Measurements from ENCODE around the gene NR2C2.

Gene NR2C2

GRCh38 chr3:15091575-15091974 lies 144.2 kb downstream of the NR2C2 start:
- Mint-ChIP-seq H3K27me3 (ENCODE audit: low read depth, poor library complexity) (no peaks in the 10 kb centered on the region), H3K4me1 (no peaks in the 10 kb centered on the region), H3K36me3 (ENCODE audit: low read depth) (peaks cover 34% of the 10 kb centered on the region), H3K9me3 (no peaks in the 10 kb centered on the region), H3K4me3 (no peak overlapping the region), H3K27ac (no peak overlapping the region)
- no peak for DNase-seq
- TF ChIP-seq, protein P1, sequence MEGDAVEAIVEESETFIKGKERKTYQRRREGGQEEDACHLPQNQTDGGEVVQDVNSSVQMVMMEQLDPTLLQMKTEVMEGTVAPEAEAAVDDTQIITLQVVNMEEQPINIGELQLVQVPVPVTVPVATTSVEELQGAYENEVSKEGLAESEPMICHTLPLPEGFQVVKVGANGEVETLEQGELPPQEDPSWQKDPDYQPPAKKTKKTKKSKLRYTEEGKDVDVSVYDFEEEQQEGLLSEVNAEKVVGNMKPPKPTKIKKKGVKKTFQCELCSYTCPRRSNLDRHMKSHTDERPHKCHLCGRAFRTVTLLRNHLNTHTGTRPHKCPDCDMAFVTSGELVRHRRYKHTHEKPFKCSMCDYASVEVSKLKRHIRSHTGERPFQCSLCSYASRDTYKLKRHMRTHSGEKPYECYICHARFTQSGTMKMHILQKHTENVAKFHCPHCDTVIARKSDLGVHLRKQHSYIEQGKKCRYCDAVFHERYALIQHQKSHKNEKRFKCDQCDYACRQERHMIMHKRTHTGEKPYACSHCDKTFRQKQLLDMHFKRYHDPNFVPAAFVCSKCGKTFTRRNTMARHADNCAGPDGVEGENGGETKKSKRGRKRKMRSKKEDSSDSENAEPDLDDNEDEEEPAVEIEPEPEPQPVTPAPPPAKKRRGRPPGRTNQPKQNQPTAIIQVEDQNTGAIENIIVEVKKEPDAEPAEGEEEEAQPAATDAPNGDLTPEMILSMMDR (IDR thresholded peaks at IDR 0.05), result no peak

DNA sequence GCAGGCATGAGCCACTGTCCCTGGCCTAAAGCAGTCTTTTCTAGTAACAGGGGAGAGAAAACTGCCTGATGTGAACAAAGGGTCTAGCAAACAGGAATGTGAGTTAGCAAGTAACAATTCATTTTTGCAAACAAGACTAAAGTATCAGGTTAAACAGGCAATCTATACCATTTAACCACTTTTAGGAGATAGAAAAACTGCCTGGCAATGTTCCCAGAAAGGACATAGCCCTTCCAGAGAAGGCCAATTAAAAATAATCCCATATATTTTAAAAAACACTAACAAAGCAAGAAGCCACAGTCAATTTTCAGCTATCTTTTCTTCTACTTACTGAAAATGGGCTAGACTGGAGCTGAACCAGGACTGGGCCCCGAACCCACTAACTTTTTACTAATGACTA lies 145.3 kb downstream of the NR2C2 start:
- Mint-ChIP-seq H3K4me3 (no peak overlapping the region), H3K9me3 (no peaks in the 10 kb centered on the region), H3K27me3 (ENCODE audit: low read depth, poor library complexity) (no peaks in the 10 kb centered on the region), H3K4me1 (peaks cover 3% of the 10 kb centered on the region), H3K27ac (no peak overlapping the region), H3K36me3 (ENCODE audit: low read depth) (peaks cover 29% of the 10 kb centered on the region)
- DNase-seq, result no peak
- TF ChIP-seq, protein P1 (IDR thresholded peaks at IDR 0.05), result no peak

DNA sequence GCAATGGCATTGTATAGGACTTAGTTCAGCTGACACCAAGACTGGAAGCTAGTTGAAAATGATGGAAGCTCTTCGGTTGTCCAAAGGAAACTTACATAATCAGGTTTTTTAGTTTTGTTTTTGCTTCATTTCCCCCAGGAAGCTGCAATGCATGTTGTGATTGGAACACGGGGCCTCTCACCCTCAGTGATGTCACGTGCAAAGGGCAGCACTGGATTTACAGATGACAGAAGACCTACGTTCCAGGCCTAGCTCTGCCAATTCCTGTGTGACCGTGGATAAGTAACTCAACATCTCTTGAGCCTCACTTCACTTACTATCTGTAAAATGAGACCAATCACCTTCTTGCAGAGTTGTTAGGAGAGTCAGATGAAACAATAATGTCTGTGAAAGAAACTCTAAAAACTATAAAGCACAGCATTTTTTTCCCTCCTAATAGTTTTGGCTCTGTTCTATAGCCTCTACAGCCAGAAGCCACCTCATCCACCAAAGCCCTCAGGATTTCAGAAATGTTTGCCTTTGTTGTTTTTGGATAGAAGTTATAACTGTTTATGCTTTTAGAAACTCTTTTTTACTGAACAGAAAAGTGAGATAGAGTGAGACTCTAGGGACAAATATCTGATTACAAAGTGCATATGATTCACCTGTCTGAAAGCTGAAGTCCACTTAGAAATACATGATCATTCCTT lies 146.9 kb downstream of the NR2C2 start:
- TF ChIP-seq, protein P1 (IDR thresholded peaks at IDR 0.05), result no peak
- Mint-ChIP-seq H3K4me3 (no peak overlapping the region), H3K36me3 (ENCODE audit: low read depth) (peaks cover 29% of the 10 kb centered on the region)

DNA sequence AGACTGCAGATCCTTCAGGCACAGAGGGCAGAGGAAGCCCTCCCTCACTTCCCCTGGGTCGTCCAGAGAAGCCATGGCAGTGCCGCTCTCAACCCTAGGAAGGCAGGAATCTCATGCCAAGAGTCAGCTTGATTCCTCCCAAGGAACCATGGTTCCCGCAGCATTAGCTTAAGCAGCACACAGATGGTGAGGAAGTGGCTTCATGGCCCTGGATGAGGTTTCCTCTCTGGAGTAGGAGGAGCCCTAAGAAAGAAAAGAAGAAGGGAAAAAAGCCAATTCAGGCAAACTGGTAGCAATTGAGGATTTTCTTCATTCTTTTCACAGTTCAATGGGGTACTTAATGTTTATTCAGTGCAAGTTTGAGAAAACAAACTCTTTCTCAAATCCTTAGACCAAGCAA lies 148.7 kb downstream of the NR2C2 start:
- Mint-ChIP-seq H3K4me3 (peak overlapping the region; percentile 47), H3K4me1 (peaks cover 23% of the 10 kb centered on the region), H3K36me3 (ENCODE audit: low read depth) (peaks cover 18% of the 10 kb centered on the region), H3K9me3 (no peaks in the 10 kb centered on the region), H3K27ac (peak overlapping the region; percentile 54), H3K27me3 (ENCODE audit: low read depth, poor library complexity) (peaks cover 6% of the 10 kb centered on the region)
- TF ChIP-seq, protein P1 (IDR thresholded peaks at IDR 0.05), result no peak
- no peak for DNase-seq

More for the DNA sequence above, 146.9 kb downstream of the NR2C2 start:
- Mint-ChIP-seq H3K27me3 (ENCODE audit: low read depth, poor library complexity) (peaks cover 4% of the 10 kb centered on the region), H3K4me1 (peaks cover 18% of the 10 kb centered on the region), H3K27ac (no peak overlapping the region), H3K9me3 (no peaks in the 10 kb centered on the region)
- DNase-seq, result no peak

DNA sequence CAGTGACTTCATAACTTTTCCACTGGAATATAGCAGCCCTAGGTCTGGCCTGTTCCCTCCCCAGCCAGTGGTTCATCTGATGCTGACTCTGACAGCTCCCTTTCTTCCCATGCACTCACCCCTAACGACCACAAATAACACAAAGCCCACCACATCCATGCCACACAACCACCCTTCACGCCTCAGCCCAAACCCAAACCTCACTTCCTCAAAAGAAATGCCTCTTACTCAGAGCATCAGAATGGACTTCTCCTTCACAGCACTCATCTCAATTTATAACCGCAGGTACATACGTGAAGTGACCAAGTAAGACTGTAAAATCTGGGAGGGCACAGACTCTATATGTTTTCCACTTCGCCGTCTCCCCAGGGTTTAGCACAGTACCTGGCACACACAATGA lies 150.5 kb downstream of the NR2C2 start:
- H3K27me3 Mint-ChIP-seq (ENCODE audit: low read depth, poor library complexity), result peaks cover 14% of the 10 kb centered on the region
- peaks cover 14% of the 10 kb centered on the region for H3K36me3 Mint-ChIP-seq (ENCODE audit: low read depth)
- peak overlapping the region; percentile 14 for H3K27ac Mint-ChIP-seq
- H3K4me1 Mint-ChIP-seq, result peaks cover 23% of the 10 kb centered on the region
- TF ChIP-seq, protein P1 (IDR thresholded peaks at IDR 0.05), result no peak
- H3K9me3 Mint-ChIP-seq, result no peaks in the 10 kb centered on the region
- no peak for DNase-seq
- peak overlapping the region; percentile 98 for H3K4me3 Mint-ChIP-seq

All from nephron progenitor cell (in vitro differentiated cells).